Heart left ventricle (tissue), 13 donors: Measurements from ENCODE around the gene LIPC.

Experiments used
- POLR2A ChIP-seq, 2 donors: fragments of 450-650 bp; IDR thresholded peaks; one replicate each; pipeline ENCODE4 v1.6.1; 2017; ENCODE audit warnings: antibody characterized with exemption in 2 of 2, mild to moderate bottlenecking in 2 of 2, moderate library complexity in 2 of 2
- TF ChIP-seq, protein P1 (sequence below), 12 donors: fragments of 200-600 bp; sonication (generic) in 4 of 12; IDR thresholded peaks; one replicate each; pipeline versions ENCODE4 v1.5.0 to v1.8.0; 2018 to 2022; ENCODE audit warnings: antibody characterized with exemption in 12 of 12, mild to moderate bottlenecking in 5 of 12
- donor health status: ischemic (EF 13 %, LVEDD 7.1; RV severe dilation, severe dysfunction).
- donor health status: DM: no; HTN: yes; CAD: no.
- donor health status: DM: no; HTN: no; CAD: no.
- donor health status: ischemic (EF 25% LVEDD 6.9; RV normal size, moderate dysfunction).
- donor health status: ischemic (EF 25% LVEDD 5.7; RV mildly dilated, moderate dysfunction).
- donor health status: ischemic (EF 35%, LVEDD 5.7; RV mildly dilated, moderate dysfunction).
- donor health status: nonischemic (EF 11% LVEDD 7.7; RV severe dilation, severe dysfunction).
- donor health status: DM: yes; HTN: yes; CAD: no.
- donor health status: PGD.
- donor health status: ischemic (EF 29% LVEDD 5.4; RV normal size, mild dysfunction).
- donor health status: nonischemic (EF 23%, LVEDD 6.1; RV moderate dilation, normal function).

DNA sequence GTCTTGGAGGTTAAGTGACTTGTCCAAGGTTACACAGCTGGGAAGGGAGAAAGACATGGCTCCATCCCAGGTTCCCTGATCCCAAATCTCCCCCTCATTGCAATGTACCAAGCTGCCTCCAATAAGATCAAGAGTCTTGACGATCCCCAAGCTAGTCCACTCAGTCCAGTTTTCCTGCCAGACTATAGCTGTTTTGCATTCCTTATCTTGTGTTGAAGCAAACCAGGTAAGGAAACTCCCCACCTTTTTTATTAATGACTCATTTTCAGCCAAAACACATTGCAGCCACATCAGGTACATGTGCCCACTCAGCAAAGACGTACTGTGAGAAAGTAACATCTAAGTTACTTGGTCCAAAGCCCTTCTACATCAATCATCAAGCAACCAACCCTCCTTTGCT lies 41.9 kb downstream of the LIPC start:
- TF ChIP-seq, protein P1, sequence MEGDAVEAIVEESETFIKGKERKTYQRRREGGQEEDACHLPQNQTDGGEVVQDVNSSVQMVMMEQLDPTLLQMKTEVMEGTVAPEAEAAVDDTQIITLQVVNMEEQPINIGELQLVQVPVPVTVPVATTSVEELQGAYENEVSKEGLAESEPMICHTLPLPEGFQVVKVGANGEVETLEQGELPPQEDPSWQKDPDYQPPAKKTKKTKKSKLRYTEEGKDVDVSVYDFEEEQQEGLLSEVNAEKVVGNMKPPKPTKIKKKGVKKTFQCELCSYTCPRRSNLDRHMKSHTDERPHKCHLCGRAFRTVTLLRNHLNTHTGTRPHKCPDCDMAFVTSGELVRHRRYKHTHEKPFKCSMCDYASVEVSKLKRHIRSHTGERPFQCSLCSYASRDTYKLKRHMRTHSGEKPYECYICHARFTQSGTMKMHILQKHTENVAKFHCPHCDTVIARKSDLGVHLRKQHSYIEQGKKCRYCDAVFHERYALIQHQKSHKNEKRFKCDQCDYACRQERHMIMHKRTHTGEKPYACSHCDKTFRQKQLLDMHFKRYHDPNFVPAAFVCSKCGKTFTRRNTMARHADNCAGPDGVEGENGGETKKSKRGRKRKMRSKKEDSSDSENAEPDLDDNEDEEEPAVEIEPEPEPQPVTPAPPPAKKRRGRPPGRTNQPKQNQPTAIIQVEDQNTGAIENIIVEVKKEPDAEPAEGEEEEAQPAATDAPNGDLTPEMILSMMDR (IDR thresholded peaks at IDR 0.05) = no peak
- no peak for TF ChIP-seq POLR2A (IDR thresholded peaks at IDR 0.05)
